PC-3 (cell line): Measurements from ENCODE around the gene EIF1. TPM values are rescaled to one million over a fixed set of nuclear protein-coding genes. Genes with fewer than 3 reads are reported as not detected.

ENCODE experiments used
- ATAC-seq: fragments of 200-7000 bp; cut with Tn5 transposase; 2 replicates; pipeline ENCODE4 v1.9.1; 2020; ENCODE audit warnings: mild to moderate bottlenecking, moderate library complexity
- BruUV-seq: library from RNA; stranded (reverse); fragments of 400-500 nt; replicated peaks from 2 replicates; lab custom pipeline; 2021; lab: Mats Ljungman, UMichigan
- CTCF ChIA-PET: fragments of 300-600 bp; sonication (Branson Sonifier 250); formaldehyde crosslinking; loops from one replicate; lab custom pipeline; 2022; ENCODE audit warnings: antibody characterized with exemption; lab: Charles Lee
- POLR2A ChIA-PET: fragments of 300-600 bp; sonication (Branson Sonifier 250); formaldehyde crosslinking; loops from one replicate; lab custom pipeline; 2022; ENCODE audit warnings: antibody characterized with exemption; ENCODE audit not compliant: unreplicated experiment; lab: Charles Lee
- DNase-seq: peaks from one replicate; pipeline ENCODE4 v3.0.0-alpha.2; 2015
- H2AFZ ChIP-seq: fragments of 300-600 bp; sonication (generic); 2 replicates; pipeline ENCODE4 v1.6.0; 2016; ENCODE audit warnings: antibody characterized with exemption, low read length
- H3F3A ChIP-seq: fragments of 300-600 bp; sonication (generic); one replicate; pipeline ENCODE4 v1.6.0; 2017; ENCODE audit warnings: antibody characterized with exemption, low read length, control low read depth, mild to moderate bottlenecking; ENCODE audit not compliant: unreplicated experiment
- H3K27ac ChIP-seq: fragments of 300-600 bp; sonication (generic); 2 replicates; pipeline ENCODE4 v1.5.1; 2016; ENCODE audit warnings: mild to moderate bottlenecking, low read length
- H3K27me3 ChIP-seq: fragments of 300-600 bp; sonication (generic); 2 replicates; pipeline ENCODE4 v1.6.1; 2016; ENCODE audit warnings: low read length, mixed read lengths
- H3K36me3 ChIP-seq: fragments of 300-600 bp; sonication (generic); 2 replicates; pipeline ENCODE4 v1.6.1; 2016; ENCODE audit warnings: low read depth, mixed run types, low read length, mixed read lengths
- H3K4me1 ChIP-seq: fragments of 300-600 bp; sonication (generic); 2 replicates; pipeline ENCODE4 v1.5.1; 2016; ENCODE audit warnings: low read length; ENCODE audit not compliant: insufficient read depth
- H3K4me2 ChIP-seq: fragments of 300-600 bp; sonication (generic); 2 replicates; pipeline ENCODE4 v1.6.0; 2016; ENCODE audit warnings: low read length
- H3K4me3 ChIP-seq: fragments of 300-600 bp; sonication (generic); 2 replicates; pipeline ENCODE4 v1.5.1; 2016; ENCODE audit warnings: mild to moderate bottlenecking, low read length, mixed read lengths
- H3K79me2 ChIP-seq: fragments of 300-600 bp; sonication (generic); 2 replicates; pipeline ENCODE4 v1.6.1; 2017; ENCODE audit warnings: low read length, mixed read lengths
- H3K9ac ChIP-seq: fragments of 300-600 bp; sonication (generic); 2 replicates; pipeline ENCODE4 v1.6.0; 2016; ENCODE audit warnings: mild to moderate bottlenecking, low read length
- H3K9me2 ChIP-seq: fragments of 300-600 bp; sonication (generic); replicated peaks from 2 replicates; pipeline ENCODE4 v1.6.1; 2016; ENCODE audit warnings: mixed run types, low read length, mixed read lengths
- H3K9me3 ChIP-seq: fragments of 300-600 bp; sonication (generic); 2 replicates; pipeline ENCODE4 v1.6.1; 2016; ENCODE audit warnings: low read length, mixed read lengths
- H4K20me1 ChIP-seq: fragments of 300-600 bp; sonication (generic); 2 replicates; pipeline ENCODE4 v1.6.1; 2016; ENCODE audit warnings: low read length, mixed read lengths
- EZH2 ChIP-seq: fragments of 300-600 bp; sonication (generic); IDR thresholded peaks from one replicate; pipeline ENCODE4 v1.6.1; 2017; ENCODE audit warnings: antibody characterized with exemption, mild to moderate bottlenecking, low read length; ENCODE audit not compliant: unreplicated experiment
- EZH2phosphoT487 ChIP-seq: fragments of 300-600 bp; sonication (generic); IDR thresholded peaks from 2 replicates; pipeline ENCODE4 v1.6.1; 2018; ENCODE audit warnings: mild to moderate bottlenecking, antibody characterized with exemption, low read length, borderline replicate concordance
- intact Hi-C: fragments of 100-400 bp; cut with micrococcal nuclease; formaldehyde crosslinking; loops from 2 replicates; pipeline ENCODE4 v1.9.0; 2023
- total RNA-seq: library from RNA; depleted of rRNA; stranded (reverse); fragments of >200 nt; gene quantifications from 2 replicates; pipeline ENCODE4 v1.2.3, GENCODE V29; 2014
- TF ChIP-seq, protein P1 (sequence below): fragments of 300-600 bp; sonication (generic); conservative IDR thresholded peaks from 2 replicates; pipeline ENCODE4 v1.5.1; 2017; ENCODE audit warnings: antibody characterized with exemption, low read depth, mild to moderate bottlenecking, low read length

Gene EIF1
- total RNA-seq, 1 experiment from 2014 or later, result 88.7 TPM

DNA sequence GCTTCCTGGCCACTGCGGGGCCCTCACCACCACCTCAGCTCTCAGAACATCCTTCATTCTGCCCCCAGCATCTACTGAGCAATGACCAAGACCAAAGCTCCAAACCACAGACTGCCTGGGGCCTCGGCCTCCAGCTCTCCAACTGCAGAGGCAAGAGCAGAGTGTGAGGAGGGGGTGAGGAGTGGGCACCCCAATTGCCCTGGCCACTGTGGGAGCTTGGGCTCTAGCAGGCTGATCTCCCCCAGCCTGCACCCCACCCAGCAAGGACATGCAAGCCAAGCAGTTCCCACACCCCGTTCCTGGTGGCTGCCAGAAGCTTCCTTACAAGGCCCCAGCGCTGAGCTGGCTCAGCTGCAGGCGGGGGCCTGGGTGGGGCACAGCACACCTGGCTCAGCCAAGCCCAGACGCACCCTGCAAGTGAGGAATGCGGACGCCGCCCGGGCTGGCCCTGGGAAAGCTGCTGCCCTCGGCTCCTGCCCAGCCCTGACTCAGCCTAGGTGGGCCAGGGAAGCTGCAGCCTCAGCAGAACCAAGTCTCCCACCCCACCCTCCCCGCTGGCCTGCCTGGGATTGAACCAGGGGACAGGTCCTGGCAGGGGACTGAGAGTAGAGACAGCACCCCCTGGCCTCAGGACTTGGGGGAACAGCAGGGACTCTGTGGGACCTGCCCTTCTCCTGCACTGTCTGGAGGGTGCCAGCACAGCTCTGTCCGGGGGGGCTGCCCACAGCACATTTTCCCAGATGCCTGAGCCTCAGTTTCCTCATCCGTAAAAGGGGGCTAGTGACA is 34.6 kb upstream of the EIF1 start:
- no peaks in the 10 kb centered on the region for H3K9me2 ChIP-seq
- ATAC-seq (peak; percentile 91), DNase-seq (peak; percentile 90)
- peaks cover 29% of the 10 kb centered on the region for H3K4me1 ChIP-seq
- H3K9me3 ChIP-seq, result no peaks in the 10 kb centered on the region
- intact Hi-C loops, result loop anchor here (2.0 kb wide), 1 partner anchor 751 kb away; no protein-coding TSS in a partner anchor
- H3F3A ChIP-seq, result no peaks in the 10 kb centered on the region
- no peak overlapping the region for H2AFZ ChIP-seq
- H3K27me3 ChIP-seq, result no peaks in the 10 kb centered on the region
- H3K4me2 ChIP-seq, result peak overlapping the region; percentile 38
- no peaks in the 10 kb centered on the region for H3K79me2 ChIP-seq
- no peaks in the 10 kb centered on the region for H3K36me3 ChIP-seq
- TF ChIP-seq, protein P1, sequence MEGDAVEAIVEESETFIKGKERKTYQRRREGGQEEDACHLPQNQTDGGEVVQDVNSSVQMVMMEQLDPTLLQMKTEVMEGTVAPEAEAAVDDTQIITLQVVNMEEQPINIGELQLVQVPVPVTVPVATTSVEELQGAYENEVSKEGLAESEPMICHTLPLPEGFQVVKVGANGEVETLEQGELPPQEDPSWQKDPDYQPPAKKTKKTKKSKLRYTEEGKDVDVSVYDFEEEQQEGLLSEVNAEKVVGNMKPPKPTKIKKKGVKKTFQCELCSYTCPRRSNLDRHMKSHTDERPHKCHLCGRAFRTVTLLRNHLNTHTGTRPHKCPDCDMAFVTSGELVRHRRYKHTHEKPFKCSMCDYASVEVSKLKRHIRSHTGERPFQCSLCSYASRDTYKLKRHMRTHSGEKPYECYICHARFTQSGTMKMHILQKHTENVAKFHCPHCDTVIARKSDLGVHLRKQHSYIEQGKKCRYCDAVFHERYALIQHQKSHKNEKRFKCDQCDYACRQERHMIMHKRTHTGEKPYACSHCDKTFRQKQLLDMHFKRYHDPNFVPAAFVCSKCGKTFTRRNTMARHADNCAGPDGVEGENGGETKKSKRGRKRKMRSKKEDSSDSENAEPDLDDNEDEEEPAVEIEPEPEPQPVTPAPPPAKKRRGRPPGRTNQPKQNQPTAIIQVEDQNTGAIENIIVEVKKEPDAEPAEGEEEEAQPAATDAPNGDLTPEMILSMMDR, result no peak
- TF ChIP-seq EZH2, result no peak
- no peak for TF ChIP-seq EZH2phosphoT487
- no peaks in the 10 kb centered on the region for H4K20me1 ChIP-seq
- peak overlapping the region; percentile 95 for H3K27ac ChIP-seq
- ChIA-PET CTCF (interaction anchor here (0.6 to 1.9 kb wide), 4 partner anchors 9 to 105 kb away, joined by 3 to 19 read pairs (median 7); no protein-coding TSS in a partner anchor), POLR2A (interaction anchor here (0.5 to 1.2 kb wide), 4 partner anchors 34 to 760 kb away, joined by 3 to 14 read pairs (median 4); partner anchors contain the start of gene EIF1)
- peak overlapping the region; percentile 75 for H3K9ac ChIP-seq
- no TSS peak for BruUV-seq
- no peak overlapping the region for H3K4me3 ChIP-seq

GRCh38 chr17:41654678-41655607 is 33.7 kb upstream of the EIF1 start:
- POLR2A ChIA-PET, result interaction anchor here (0.5 to 1.2 kb wide), 3 partner anchors 34 to 761 kb away, joined by 4 to 14 read pairs (median 5); partner anchors contain the start of gene EIF1
- peak overlapping the region; percentile 75 for H3K9ac ChIP-seq
- H3K4me2 ChIP-seq, result peak overlapping the region; percentile 38
- ATAC-seq (no peak), DNase-seq (no peak)
- CTCF ChIA-PET, result interaction anchor here (0.6 to 1.9 kb wide), 4 partner anchors 8 to 106 kb away, joined by 3 to 19 read pairs (median 7); no protein-coding TSS in a partner anchor
- 0 out of 2 replicates have a peak overlapping the region, but pooled peaks have one; percentile 0 for H2AFZ ChIP-seq
- TF ChIP-seq EZH2phosphoT487, result no peak
- no peak for TF ChIP-seq EZH2
- TF ChIP-seq, protein P1, result no peak
- H3K27ac ChIP-seq, result peak overlapping the region; percentile 95
- no peaks in the 10 kb centered on the region for H3K79me2 ChIP-seq
- no peaks in the 10 kb centered on the region for H3F3A ChIP-seq
- H3K4me1 ChIP-seq, result peaks cover 29% of the 10 kb centered on the region
- intact Hi-C loops, result loop anchor here (2.0 kb wide), 1 partner anchor 752 kb away; no protein-coding TSS in a partner anchor
- H4K20me1 ChIP-seq, result no peaks in the 10 kb centered on the region
- no peaks in the 10 kb centered on the region for H3K9me3 ChIP-seq
- BruUV-seq, result no TSS peak
- H3K9me2 ChIP-seq, result no peaks in the 10 kb centered on the region
- H3K36me3 ChIP-seq, result no peaks in the 10 kb centered on the region
- H3K4me3 ChIP-seq, result no peak overlapping the region
- no peaks in the 10 kb centered on the region for H3K27me3 ChIP-seq
